22Rv1 (cell line): ENCODE data around the gene FLII.

Experiments used
- ZFX ChIP-seq: fragments of 450-650 bp; IDR thresholded peaks from 2 replicates; pipeline ENCODE4 v1.6.1; 2017; ENCODE audit warnings: antibody characterized with exemption, borderline replicate concordance
- TF ChIP-seq, protein P1 (sequence below): fragments of 450-650 bp; IDR thresholded peaks from 2 replicates; pipeline ENCODE4 v1.5.1; 2017; ENCODE audit warnings: mild to moderate bottlenecking

DNA sequence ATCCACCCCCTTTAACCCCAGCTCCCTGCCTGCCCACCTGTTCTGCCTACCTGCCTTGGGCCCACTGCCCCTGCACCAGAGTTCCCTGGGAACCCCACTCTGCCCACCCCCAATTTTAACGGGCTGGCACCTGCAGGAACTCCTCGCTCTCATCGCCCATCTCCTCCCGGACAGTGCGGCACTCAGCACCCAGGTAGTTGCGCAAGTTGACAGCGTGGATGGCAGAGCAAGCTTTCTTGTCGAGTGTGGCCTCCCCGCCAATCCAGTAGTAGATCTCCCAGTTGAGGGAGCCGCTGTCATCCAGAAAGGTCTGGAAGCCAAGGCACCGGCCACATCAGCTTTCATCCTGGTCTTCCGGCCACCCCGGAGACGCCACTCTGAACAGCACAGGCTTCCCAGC is 7.8 kb downstream of the FLII start:
- TF ChIP-seq, protein P1, sequence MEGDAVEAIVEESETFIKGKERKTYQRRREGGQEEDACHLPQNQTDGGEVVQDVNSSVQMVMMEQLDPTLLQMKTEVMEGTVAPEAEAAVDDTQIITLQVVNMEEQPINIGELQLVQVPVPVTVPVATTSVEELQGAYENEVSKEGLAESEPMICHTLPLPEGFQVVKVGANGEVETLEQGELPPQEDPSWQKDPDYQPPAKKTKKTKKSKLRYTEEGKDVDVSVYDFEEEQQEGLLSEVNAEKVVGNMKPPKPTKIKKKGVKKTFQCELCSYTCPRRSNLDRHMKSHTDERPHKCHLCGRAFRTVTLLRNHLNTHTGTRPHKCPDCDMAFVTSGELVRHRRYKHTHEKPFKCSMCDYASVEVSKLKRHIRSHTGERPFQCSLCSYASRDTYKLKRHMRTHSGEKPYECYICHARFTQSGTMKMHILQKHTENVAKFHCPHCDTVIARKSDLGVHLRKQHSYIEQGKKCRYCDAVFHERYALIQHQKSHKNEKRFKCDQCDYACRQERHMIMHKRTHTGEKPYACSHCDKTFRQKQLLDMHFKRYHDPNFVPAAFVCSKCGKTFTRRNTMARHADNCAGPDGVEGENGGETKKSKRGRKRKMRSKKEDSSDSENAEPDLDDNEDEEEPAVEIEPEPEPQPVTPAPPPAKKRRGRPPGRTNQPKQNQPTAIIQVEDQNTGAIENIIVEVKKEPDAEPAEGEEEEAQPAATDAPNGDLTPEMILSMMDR, result no peak
- no peak for TF ChIP-seq ZFX
